Right lobe of liver (tissue), 4 donors: Measurements from ENCODE around the gene ERICH6.
"Not testable (repeated sequence)": the region's sequence is repeated elsewhere in the genome, so short reads cannot be mapped to it uniquely, and the experiment has no call there.

ENCODE experiments used
- POLR2A ChIP-seq: fragments of 450-650 bp; IDR thresholded peaks from one replicate; pipeline ENCODE4 v1.6.1; 2017; ENCODE audit warnings: antibody characterized with exemption, mild to moderate bottlenecking
- TF ChIP-seq, protein P1 (sequence below), 4 donors: fragments of 200-600 bp in 3 of 4; fragments of 450-650 bp in 1 of 4; IDR thresholded peaks; one replicate each; pipeline versions ENCODE4 v1.5.1 to v1.8.0; 2016 to 2022; ENCODE audit warnings: antibody characterized with exemption in 4 of 4, mild to moderate bottlenecking in 2 of 4
- donor health status: DM: no; HTN: no; CAD: no.
- donor health status: DM: no; HTN: no; CAD: no.
- donor health status: DM: no; HTN: yes; CAD: no.

DNA sequence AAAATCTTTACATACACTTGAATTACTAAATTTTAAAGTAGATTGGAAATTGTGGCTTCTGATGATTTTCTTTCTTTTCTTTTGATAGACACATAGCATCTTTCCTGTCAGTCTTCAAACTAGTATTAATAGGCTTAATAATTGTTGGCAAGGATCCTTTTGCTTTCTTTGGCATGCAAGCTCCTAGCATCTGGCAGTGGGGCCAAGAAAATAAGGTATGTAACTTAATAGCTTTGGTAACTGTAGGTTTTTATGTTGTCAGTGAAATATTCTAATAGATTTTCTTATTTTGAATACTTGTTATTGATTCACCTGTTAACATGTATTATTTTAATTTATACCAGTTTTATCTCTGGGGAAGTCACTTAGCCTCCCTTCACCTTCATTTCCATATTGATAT lies 80.8 kb downstream of the ERICH6 start:
- TF ChIP-seq, protein P1, sequence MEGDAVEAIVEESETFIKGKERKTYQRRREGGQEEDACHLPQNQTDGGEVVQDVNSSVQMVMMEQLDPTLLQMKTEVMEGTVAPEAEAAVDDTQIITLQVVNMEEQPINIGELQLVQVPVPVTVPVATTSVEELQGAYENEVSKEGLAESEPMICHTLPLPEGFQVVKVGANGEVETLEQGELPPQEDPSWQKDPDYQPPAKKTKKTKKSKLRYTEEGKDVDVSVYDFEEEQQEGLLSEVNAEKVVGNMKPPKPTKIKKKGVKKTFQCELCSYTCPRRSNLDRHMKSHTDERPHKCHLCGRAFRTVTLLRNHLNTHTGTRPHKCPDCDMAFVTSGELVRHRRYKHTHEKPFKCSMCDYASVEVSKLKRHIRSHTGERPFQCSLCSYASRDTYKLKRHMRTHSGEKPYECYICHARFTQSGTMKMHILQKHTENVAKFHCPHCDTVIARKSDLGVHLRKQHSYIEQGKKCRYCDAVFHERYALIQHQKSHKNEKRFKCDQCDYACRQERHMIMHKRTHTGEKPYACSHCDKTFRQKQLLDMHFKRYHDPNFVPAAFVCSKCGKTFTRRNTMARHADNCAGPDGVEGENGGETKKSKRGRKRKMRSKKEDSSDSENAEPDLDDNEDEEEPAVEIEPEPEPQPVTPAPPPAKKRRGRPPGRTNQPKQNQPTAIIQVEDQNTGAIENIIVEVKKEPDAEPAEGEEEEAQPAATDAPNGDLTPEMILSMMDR (IDR thresholded peaks at IDR 0.05): not testable (repeated sequence)
- not testable (repeated sequence) for TF ChIP-seq POLR2A
